Vagina (tissue), 2 donors: ENCODE measurements around the gene SIGLEC7. TPM values are rescaled to one million over a fixed set of nuclear protein-coding genes. Genes with fewer than 3 reads are reported as not detected.

Experiments
- DNase-seq, 2 donors: peaks; one replicate each; pipeline ENCODE4 v3.0.0-alpha.2; 2017; ENCODE audit errors: extremely low spot score in 2 of 2
- H3K27ac ChIP-seq: fragments of 200-600 bp; sonication (generic); one replicate; pipeline ENCODE4 v1.5.1; 2019
- H3K27me3 ChIP-seq: fragments of 200-600 bp; sonication (generic); one replicate; pipeline ENCODE4 v1.5.1; 2019
- H3K36me3 ChIP-seq, 2 donors: fragments of 200-600 bp; sonication (generic); one replicate each; pipeline ENCODE4 v1.5.1; 2017 to 2019
- H3K4me1 ChIP-seq: fragments of 200-600 bp; sonication (generic); one replicate; pipeline ENCODE4 v1.5.1; 2019
- H3K4me3 ChIP-seq, 2 donors: fragments of 200-600 bp; sonication (generic); 1 replicate in 1 of 2; 2 replicates in 1 of 2; pipeline ENCODE4 v1.5.1; 2016 to 2019
- H3K9me3 ChIP-seq: fragments of 200-600 bp; sonication (generic); one replicate; pipeline ENCODE4 v1.5.1; 2019
- POLR2A ChIP-seq, 2 donors: fragments of 450-650 bp; IDR thresholded peaks; one replicate each; pipeline ENCODE4 v1.6.1; 2017; ENCODE audit warnings: antibody characterized with exemption in 2 of 2, mild to moderate bottlenecking in 2 of 2, moderate library complexity in 2 of 2
- POLR2AphosphoS5 ChIP-seq, 2 donors: sonication (generic); formaldehyde crosslinking; IDR thresholded peaks; one replicate each; pipeline ENCODE4 v1.9.0; 2017; ENCODE audit warnings: antibody characterized with exemption in 2 of 2, mild to moderate bottlenecking in 2 of 2, low read depth in 1 of 2; ENCODE audit not compliant: insufficient read depth in 1 of 2
- intact Hi-C: fragments of 100-400 bp; cut with DNase I; formaldehyde crosslinking; loops from one replicate; pipeline ENCODE4 v1.15.1; 2023
- total RNA-seq: library from RNA; depleted of rRNA; stranded (reverse); fragments of >200 nt; gene quantifications from one replicate; pipeline ENCODE4 v1.2.3, GENCODE V29; 2016
- TF ChIP-seq, protein P1 (sequence below), 3 experiments: fragments of 450-650 bp in 2 of 3; fragments of 200-600 bp in 1 of 3; sonication (generic) in 1 of 3; IDR thresholded peaks; one replicate each; pipeline ENCODE4 v1.5.1; 2017 to 2019; ENCODE audit warnings: antibody characterized with exemption in 3 of 3, mild to moderate bottlenecking in 2 of 3, moderate library complexity in 2 of 3

The SIGLEC7 gene
- total RNA-seq, 1 donor from 2014 or later, result 1.5 TPM

DNA sequence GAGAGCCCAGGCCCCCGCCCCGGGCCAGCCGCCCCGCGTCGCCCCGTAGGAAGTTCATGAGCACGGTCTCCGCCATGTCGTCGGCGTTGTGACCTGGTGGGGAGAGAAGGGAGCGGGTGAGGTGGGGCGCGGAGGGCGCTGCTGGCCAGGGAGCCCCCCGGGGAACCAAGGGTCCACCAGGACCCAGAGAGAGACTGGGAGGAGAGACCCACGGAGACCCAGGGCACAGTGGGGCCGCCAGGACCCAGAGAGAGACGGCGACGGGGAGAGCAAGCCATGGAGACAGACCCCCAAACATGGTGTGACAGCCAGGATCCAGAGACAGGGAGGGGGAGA is 43.1 kb upstream of the SIGLEC7 start:
- H3K36me3 ChIP-seq, result peaks cover 0 to 12% of the 10 kb centered on the region in 2 donors
- peak overlapping the region in 1 of 2 donors; percentile 18 for H3K4me3 ChIP-seq
- H3K27ac ChIP-seq, result no peak overlapping the region
- no peak for TF ChIP-seq POLR2AphosphoS5 (IDR thresholded peaks at IDR 0.05; ENCODE audit: insufficient read depth in 1 of 2, low read depth in 1 of 2)
- TF ChIP-seq, protein P1, sequence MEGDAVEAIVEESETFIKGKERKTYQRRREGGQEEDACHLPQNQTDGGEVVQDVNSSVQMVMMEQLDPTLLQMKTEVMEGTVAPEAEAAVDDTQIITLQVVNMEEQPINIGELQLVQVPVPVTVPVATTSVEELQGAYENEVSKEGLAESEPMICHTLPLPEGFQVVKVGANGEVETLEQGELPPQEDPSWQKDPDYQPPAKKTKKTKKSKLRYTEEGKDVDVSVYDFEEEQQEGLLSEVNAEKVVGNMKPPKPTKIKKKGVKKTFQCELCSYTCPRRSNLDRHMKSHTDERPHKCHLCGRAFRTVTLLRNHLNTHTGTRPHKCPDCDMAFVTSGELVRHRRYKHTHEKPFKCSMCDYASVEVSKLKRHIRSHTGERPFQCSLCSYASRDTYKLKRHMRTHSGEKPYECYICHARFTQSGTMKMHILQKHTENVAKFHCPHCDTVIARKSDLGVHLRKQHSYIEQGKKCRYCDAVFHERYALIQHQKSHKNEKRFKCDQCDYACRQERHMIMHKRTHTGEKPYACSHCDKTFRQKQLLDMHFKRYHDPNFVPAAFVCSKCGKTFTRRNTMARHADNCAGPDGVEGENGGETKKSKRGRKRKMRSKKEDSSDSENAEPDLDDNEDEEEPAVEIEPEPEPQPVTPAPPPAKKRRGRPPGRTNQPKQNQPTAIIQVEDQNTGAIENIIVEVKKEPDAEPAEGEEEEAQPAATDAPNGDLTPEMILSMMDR (IDR thresholded peaks at IDR 0.05), result no peak
- TF ChIP-seq POLR2A (IDR thresholded peaks at IDR 0.05), result no peak
- H3K27me3 ChIP-seq, result no peaks in the 10 kb centered on the region
- H3K9me3 ChIP-seq, result no peaks in the 10 kb centered on the region
- no peak for DNase-seq
- peaks cover 4% of the 10 kb centered on the region for H3K4me1 ChIP-seq
- intact Hi-C loops, result loop anchor here (10.0 kb wide), 1 partner anchor 236 kb away; no protein-coding TSS in a partner anchor

- peaks cover 0 to 12% of the 10 kb centered on the region in 2 donors for H3K36me3 ChIP-seq
These were observed 41.5 kb upstream of the SIGLEC7 start for GRCh38 chr19:51100601-51101000.

DNA sequence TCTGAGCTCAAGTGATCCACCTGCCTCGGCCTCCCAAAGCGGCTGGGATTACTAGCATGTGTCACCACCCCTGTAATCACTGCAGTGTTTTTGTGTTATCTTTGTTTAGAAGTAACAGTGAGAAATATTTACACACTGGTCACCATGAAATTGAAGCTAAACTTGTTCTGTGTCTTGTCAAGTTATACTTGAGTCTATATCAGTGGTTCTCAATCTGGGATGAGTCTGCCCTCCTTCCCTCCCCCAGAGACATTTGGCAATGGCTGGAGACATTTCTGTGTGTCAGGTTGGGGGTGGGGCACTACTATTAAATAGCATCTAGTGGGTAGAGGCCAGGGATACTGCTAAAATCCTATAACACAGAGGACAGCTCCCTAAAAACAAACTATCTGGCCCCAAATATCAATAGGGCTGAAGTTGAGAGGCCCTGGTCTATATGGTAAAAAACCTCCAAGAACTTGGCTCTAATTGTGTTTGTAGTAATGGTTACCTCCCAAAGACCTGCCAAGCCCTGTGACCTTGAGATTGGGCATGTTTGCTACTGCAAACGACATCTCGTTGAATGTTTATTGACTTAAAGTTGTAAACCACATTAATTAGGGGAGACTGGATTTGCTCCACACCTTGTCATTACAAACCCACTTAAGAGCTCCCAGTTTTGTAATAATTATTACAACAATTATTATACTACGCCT is 40.8 kb upstream of the SIGLEC7 start:
- no peak for DNase-seq
- intact Hi-C loops, result no loop called here
- Histone ChIP-seq H3K4me1 (peaks cover 4% of the 10 kb centered on the region), H3K27me3 (no peaks in the 10 kb centered on the region), H3K4me3 (no peak overlapping the region), H3K9me3 (no peaks in the 10 kb centered on the region), H3K36me3 (peaks cover 0 to 12% of the 10 kb centered on the region in 2 donors), H3K27ac (no peak overlapping the region)
- TF ChIP-seq, protein P1 (IDR thresholded peaks at IDR 0.05), result no peak
- TF ChIP-seq POLR2A (IDR thresholded peaks at IDR 0.05), result no peak
- TF ChIP-seq POLR2AphosphoS5 (IDR thresholded peaks at IDR 0.05; ENCODE audit: insufficient read depth in 1 of 2, low read depth in 1 of 2), result no peak

More at GRCh38 chr19:51100601-51101000, 41.5 kb upstream of the SIGLEC7 start:
- H3K9me3 ChIP-seq, result no peaks in the 10 kb centered on the region
- H3K27me3 ChIP-seq, result no peaks in the 10 kb centered on the region
- peaks cover 4% of the 10 kb centered on the region for H3K4me1 ChIP-seq
- TF ChIP-seq, protein P1 (IDR thresholded peaks at IDR 0.05), result no peak
- TF ChIP-seq POLR2A (IDR thresholded peaks at IDR 0.05) (no peak), POLR2AphosphoS5 (IDR thresholded peaks at IDR 0.05; ENCODE audit: insufficient read depth in 1 of 2, low read depth in 1 of 2) (no peak)
- intact Hi-C loops, result no loop called here
- H3K4me3 ChIP-seq, result no peak overlapping the region
- no peak overlapping the region for H3K27ac ChIP-seq
- DNase-seq, result no peak

- DNase-seq, result no peak
- H3K9me3 ChIP-seq, result no peaks in the 10 kb centered on the region
- peaks cover 0 to 12% of the 10 kb centered on the region in 2 donors for H3K36me3 ChIP-seq
- no peak overlapping the region for H3K27ac ChIP-seq
- intact Hi-C loops, result no loop called here
- no peaks in the 10 kb centered on the region for H3K27me3 ChIP-seq
- TF ChIP-seq, protein P1 (IDR thresholded peaks at IDR 0.05), result no peak
- TF ChIP-seq POLR2A (IDR thresholded peaks at IDR 0.05) (no peak), POLR2AphosphoS5 (IDR thresholded peaks at IDR 0.05; ENCODE audit: insufficient read depth in 1 of 2, low read depth in 1 of 2) (no peak)
- H3K4me1 ChIP-seq, result peaks cover 11% of the 10 kb centered on the region
- H3K4me3 ChIP-seq, result no peak overlapping the region
These were observed 39.1 kb upstream of the SIGLEC7 start for GRCh38 chr19:51102991-51103390.

DNA sequence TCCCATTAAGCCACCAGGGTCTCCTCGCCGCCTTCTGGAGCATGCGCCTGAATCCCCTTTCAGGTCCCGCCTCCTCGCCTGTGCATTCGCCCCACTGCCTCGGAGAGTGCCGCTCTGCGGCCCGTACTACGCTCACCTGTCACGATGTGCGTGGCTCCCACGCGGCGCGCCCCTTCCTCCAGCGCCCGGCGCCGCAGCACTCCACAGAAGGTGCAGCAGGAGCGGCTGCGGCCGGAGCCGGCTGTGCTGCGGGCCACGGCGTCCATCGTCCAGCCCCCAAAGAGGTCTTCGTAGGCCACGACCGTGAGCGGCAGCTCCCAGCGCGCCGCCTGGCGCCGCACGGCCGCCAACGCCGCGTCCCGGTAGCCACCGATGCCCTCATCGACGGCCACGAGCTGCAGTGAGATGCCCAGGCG is 38.2 kb upstream of the SIGLEC7 start:
- Histone ChIP-seq H3K27ac (no peak overlapping the region), H3K27me3 (no peaks in the 10 kb centered on the region), H3K9me3 (no peaks in the 10 kb centered on the region), H3K4me1 (peaks cover 14% of the 10 kb centered on the region), H3K36me3 (peaks cover 0 to 12% of the 10 kb centered on the region in 2 donors), H3K4me3 (no peak overlapping the region)
- TF ChIP-seq, protein P1 (IDR thresholded peaks at IDR 0.05), result no peak
- no peak for TF ChIP-seq POLR2AphosphoS5 (IDR thresholded peaks at IDR 0.05; ENCODE audit: insufficient read depth in 1 of 2, low read depth in 1 of 2)
- no peak for TF ChIP-seq POLR2A (IDR thresholded peaks at IDR 0.05)
- no peak for DNase-seq
- intact Hi-C loops, result no loop called here
